Measurements from ENCODE around the gene ARSB.

The ARSB gene

GRCh38 chr5:78829811-78830527 lies 155.1 kb downstream of the ARSB start:
- DNase-seq = no peak

DNA sequence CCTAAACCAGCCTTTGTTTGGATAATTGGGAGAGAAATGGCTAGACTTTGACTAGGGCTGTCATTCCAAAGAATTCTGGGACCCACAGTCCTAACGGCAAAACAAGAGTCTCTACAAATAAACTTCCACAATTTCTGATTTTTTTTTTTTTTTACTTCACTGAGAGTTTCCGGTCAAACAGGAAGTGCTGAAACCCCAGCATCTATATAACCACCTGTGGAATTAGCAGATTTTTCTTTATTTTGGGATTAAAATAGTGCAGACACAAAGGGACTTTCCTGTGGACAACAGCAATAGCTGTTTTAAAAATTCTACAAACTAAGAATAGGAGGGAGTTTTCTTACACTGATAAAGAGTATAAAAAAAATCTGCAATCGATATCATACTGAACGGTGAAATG lies 157.4 kb downstream of the ARSB start:
- no peak for DNase-seq

DNA sequence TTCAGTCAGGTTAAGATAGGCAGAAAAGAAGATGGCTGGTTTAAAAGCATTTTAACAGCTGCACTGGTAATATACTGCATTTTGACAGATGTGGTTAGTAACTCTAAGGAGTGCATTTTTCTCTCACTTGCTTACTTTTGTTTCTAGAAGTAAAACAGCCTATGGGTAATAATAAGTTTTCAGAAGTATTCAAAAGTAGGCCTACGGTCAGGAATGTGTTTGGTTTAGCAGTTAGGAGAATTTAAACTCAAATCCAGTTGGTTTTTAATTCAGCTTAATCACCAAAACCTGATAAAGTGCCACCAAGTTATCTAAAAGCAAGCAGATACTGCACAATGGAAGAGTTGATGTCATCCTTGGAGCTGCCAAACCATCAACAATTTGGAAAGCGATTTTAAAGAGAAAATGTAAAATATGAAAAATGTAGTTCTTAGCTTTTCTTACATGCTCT lies 160.3 kb downstream of the ARSB start:
- DNase-seq = no peak

GRCh38 chr5:78823196-78823595 lies 161.9 kb downstream of the ARSB start:
- no peak for DNase-seq

DNA sequence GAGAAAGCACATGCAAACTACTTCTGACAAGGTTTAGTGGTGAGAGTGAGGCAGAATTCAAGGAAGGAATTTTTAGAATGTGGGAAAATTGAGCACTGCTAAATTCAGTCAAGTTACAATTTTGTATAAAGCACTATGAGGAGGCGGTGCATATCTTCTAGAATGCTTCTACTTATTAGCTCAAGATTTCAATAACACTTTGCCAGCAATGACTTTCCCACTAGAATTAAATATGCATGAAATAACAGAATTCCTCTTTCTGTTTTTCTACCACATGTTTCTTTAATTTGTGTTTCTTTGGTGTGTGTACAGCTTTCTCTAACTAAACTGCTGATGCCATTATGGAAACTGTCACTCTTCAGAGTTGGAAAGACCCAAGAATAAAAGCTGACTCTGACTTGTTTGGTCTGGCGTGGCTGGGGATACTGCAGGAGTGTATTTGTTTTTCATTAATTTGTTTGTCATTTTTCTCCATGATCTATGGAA lies 163.5 kb downstream of the ARSB start:
- no peak for DNase-seq

- DNase-seq = no peak
These were observed 165.4 kb downstream of the ARSB start for GRCh38 chr5:78819707-78820106.

GRCh38 chr5:78819166-78819565 lies 165.9 kb downstream of the ARSB start:
- DNase-seq = no peak

DNA sequence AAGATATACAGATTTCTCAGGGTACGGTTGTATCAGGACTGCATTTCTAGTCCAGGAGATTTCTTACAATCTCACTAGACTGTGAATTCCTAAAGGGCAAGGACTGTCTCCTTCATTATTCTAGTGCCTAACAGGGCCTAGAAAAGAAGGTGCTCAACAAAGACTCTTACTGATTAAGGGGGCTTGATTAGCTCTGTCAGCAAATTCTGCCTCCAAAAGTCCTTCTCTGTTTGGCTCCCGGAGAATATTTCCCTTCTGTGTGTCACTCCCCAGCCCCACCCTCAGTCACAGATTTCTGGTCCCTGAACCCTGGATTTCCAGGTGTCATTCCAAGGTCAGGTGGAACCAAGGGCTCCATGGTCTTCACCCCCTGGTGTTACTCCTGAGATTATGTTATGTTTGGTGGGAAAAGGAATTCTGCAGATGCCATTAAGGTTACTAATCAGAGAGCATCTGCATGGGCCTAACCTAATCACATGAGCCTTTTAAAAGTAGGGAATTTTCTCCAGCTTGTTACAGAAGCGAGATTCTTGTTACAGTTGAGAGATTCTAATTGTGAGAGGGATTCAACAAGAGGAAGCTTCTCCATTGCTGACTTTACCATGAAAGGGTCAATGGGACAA lies 168.9 kb downstream of the ARSB start:
- DNase-seq = no peak

GRCh38 chr5:78813906-78814530 lies 171.1 kb downstream of the ARSB start:
- no peak for DNase-seq

DNA sequence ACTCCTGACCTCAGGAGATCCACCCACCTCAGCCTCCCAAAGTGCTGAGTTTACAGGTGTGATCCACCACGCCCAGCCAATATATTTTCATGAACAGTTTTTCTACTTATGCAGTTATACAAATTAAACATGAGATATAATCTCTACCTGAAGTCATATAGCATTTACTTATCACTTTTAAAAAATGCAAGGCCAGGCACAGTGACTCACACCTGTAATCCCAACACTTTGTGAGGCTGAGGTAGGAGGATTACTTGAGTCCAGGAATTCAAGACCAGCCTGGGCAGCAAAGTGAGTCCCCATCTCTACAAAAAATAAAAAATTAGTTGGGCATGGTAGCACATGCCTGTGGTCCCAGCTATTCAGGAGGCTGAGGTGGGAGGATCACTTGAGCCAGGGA lies 171.8 kb downstream of the ARSB start:
- DNase-seq = no peak

- no peak for DNase-seq
These were observed 173.2 kb downstream of the ARSB start for GRCh38 chr5:78811866-78812265.

DNA sequence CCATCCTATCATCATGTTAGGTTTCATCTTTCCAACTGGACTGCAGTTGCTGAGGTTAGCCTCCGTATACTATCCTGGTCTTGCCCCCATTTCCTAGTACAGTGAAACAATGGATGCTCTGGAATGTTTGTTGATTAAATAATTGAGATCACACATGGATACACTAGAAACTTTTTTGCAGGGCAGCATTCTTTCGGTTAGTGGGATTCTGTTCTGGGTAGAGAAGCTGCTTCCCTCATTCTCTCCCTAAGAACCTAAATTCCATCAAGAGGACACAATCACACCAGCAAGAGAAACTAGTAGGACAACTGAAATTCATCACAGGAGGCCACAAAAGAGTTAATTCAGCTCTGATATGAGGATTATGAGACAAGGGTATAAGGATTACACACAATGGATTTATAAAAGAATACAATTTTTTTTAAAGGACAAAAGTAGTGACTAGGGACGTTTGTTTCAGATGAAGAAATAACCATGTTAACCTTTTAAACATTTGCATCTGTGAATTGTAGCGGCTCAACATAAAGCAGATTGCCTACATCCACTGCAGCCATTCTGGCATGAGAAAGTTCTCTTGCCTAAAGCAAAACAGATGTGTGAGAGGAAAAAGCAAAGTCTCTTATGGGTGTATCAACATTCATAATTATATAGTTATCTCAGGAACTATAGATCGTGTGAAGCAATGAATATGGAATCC lies 173.8 kb downstream of the ARSB start:
- no peak for DNase-seq

DNA sequence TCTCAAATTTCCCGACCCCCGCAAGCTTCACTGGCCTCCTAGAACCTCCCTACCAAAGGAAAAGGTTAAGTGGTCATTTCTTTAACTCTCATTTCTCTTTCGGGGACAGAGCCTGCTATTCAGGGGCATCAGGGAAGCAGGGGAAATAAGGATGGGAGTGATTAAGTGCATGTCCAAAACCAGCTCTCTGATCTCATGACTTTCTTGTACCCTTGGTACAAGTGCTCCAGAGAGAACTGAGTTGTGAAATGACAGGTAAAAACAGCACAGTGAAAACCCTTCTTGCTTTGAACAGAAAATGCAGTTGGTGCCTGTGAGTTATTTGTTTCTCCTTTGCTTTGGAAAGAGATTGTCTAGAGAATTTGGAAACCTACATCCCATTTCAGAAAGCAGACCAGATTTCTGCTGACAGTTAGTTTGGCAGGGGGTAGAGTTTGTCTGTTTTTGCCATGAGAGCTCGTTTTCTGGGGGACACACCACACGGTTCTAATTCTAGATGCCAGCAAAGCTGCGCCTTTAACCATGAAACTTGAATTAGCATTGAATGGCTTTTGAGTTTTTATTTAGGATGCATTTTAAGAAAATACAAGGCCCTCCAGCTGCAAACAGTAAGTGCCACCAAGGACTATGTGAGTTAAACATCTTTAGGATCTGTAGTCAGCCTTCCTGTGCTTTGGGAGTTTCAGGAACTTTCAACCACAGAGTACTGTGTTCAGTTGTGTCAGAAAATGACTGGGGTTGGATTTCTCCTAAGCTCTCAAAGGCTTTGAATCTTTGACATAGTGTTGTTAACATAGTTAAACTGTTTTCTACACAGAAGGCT lies 174.8 kb downstream of the ARSB start:
- no peak for DNase-seq

DNA sequence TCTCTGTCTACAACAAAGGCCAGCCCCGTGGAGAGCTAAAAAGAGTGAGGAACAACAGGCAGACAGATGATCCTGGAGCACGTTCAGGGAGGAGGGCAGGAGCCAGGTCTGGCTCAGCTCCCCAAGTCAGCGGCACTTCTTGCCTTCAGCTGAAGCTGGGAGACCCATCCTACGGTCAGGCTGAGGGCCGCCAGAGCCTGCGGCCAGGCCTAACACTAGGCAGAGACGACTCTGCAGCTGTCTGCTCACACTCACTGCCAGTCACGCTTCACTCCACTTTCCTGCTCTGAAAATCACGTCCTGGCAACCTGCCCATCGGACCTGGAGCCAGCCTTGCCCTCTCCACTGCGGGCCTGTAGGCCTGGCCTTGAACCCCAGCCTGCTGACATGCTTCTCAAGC lies 175.7 kb downstream of the ARSB start:
- DNase-seq = no peak

DNA sequence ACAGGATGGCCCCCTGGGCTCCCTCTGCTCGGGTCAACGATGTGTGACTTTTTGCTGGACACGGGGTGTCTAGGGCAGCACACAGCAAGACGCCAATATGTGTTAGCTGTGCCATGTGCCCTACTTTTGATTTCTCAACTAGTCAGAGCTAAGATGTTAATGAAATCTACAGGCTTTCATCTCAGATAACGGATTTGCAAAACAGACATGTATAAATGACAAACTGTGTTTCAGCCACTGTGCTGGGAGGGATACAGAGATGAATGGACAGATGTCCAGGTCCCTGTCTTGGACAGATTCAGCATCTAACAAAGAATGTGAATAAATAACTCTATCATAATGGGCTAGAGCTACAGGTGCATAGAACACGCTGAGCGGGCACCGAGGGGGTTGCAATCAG lies 176.3 kb downstream of the ARSB start:
- no peak for DNase-seq

GRCh38 chr5:78808380-78808779 lies 176.7 kb downstream of the ARSB start:
- no peak for DNase-seq

DNA sequence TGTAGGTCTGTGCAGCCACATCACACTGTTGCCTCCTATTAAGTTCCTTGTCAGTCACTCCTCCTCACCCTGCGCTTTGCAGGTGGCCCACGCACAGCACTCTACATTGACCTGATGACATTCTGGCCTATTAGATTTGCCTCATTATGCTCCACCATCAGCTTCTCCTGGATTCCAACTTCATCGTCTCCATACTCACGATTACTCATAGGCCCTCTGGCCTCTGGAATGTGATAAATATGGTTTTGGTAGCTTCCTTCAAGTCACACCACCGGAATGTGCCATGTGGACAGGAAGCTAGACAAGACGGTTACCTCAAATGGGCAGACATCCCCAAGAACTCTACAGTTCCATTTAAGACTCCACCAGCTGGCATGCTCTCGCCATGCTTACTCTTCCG lies 178.6 kb downstream of the ARSB start:
- DNase-seq = no peak

GRCh38 chr5:78805474-78806124 lies 179.5 kb downstream of the ARSB start:
- DNase-seq = no peak

DNA sequence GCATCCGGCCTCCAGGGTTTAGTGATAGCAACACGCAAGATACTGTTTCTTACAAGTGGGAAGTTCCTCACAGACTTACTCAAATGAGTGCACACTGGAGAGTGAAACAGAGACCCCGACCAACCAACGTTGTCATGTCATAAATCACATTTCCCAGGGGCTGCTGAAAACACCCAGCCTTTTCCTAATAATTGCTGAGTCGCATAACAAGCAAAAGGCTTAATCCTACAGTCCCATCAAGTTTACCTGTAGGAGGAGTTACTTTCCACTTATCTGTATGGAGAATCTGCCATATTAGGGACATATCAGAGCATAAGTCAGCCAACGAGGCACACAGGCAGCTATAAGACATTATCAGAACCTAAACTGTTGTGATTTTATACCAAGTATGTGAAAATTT lies 180.1 kb downstream of the ARSB start:
- no peak for DNase-seq

GRCh38 chr5:78803941-78804340 lies 181.2 kb downstream of the ARSB start:
- DNase-seq = no peak

- no peak for DNase-seq
These were observed 181.8 kb downstream of the ARSB start for GRCh38 chr5:78803353-78803752.

DNA sequence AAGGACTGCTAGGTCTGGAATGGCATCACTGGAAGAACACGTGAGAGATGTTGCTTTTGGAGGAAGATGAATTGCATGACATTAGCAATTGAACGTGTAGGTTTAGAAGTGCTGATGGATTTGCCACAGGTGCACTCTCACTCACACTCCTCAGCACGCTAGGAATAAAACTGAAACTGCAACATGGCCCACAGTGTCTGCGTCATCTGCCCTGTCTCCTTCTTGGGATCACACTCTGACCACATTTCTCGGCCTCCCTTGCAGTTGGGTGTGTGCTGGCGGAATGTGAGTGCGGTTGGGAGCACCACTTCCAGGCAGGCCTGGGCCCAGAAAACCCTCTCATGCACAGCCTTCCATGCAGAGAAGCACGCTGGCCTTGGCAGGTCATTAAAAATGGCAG lies 183.7 kb downstream of the ARSB start:
- no peak for DNase-seq

Data from stimulated activated CD4-positive, alpha-beta T cell treated with anti-CD3 and anti-CD28 coated beads, Interleukin-4, amount 100 ng/mL, for 1 hour (primary cell).